H1 (cell line): ENCODE data around the gene MPST. TPM values are rescaled to one million over a fixed set of nuclear protein-coding genes. Genes with fewer than 3 reads are reported as not detected.

Source experiments
- EGR1 ChIP-seq: IDR thresholded peaks from 2 replicates; pipeline ENCODE4 v1.6.1; 2011; ENCODE audit warnings: low read depth, low read length, borderline replicate concordance
- polyA plus RNA-seq, 7 experiments: library from polyadenylated mRNA; depleted of rRNA in 3 of 7; stranded (reverse) in 5 of 7; unstranded in 2 of 7; fragments of >200 nt in 5 of 7; fragments of 200-250 nt in 2 of 7; gene quantifications; 1 replicate in 5 of 7; 2 replicates in 1 of 7; 4 replicates in 1 of 7; pipeline versions ENCODE4 v1.2.1 to v1.2.3, GENCODE V29; 2011 to 2013; ENCODE audit warnings: missing spikeins in 2 of 7, mixed read lengths in 2 of 7
- total RNA-seq: library from RNA; stranded (reverse); fragmentation: NEBNext Ultra II Directional; extraction: Animal tissue kit (Norgen Biotek cat#: 25700); gene quantifications from 2 replicates; pipeline ENCODE4 v1.2.1, GENCODE V29; 2021

MPST gene
- total and polyA plus RNA-seq, 2 of the 8 experiments (the other 6 are each of a cell fraction or from before 2014, with no cell fraction given): 86.0 to 124 TPM

DNA sequence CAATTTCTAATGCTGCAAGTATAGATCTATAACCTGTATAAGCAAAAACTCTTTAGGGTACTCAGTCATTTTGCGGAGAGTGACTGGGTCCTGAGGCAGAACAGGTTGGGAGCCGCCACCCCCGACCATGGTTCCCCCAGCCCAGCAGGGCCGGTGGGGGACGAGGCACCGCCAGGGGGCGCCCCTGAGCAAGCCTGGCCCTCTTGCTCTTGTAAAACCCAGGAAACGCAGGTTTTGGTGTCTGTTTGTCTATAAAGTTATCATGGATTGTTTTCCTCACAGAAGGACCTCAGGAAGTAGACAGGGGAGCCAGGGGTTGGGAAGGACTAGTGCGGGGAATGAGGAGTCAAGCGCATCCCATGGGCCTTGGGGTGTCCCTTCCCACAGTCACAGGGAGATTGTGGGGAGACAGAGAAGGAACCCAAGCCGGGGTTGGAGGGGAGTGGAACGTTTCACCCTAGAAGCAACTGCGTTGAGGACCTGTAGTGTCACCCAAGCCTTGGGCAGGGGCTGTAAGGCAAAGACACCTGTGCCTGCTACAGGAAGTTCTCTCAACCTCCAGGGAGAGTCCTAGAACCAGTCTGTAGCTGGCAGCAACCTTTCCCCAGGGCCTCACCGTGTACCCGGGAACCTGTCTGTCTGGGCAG is 58.4 kb downstream of the MPST start (continued):
- TF ChIP-seq EGR1: no peak
